Measurements from ENCODE around the gene OSGIN1. TPM values are rescaled to one million over a fixed set of nuclear protein-coding genes. Genes with fewer than 3 reads are reported as not detected.

Gene OSGIN1
- total RNA-seq, 1 experiment from 2014 or later = 21.8 TPM

DNA sequence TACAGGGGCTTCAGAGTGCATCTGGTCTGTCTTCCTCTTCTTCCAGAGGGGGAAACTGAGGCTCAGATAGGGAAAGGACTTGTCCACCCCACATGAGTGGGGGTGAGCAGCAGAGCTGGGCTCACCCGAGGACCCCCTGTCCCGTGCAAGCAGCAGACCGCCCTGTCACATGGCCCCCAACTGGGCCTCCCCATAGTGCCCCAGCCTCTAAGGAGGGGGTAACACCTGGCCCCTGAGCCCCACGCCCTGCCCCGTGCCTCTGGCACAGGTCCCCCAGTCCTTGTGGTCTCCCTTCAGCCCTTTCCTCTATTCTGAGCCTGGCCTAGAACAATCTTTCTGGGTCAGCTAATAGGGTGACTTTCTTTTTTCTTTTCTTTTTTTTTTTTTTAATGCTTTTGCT is 8.6 kb downstream of the OSGIN1 start:
- H3K27ac Mint-ChIP-seq (ENCODE audit: unreplicated experiment) = no peak overlapping the region
- no TSS peak for BruUV-seq (replicated peaks)
- Histone ChIP-seq H3K36me3 (ENCODE audit: control insufficient read depth, insufficient read depth, low read length) (no peaks in the 10 kb centered on the region; the same call in 1 of the 2 replicates), H3K27me3 (replicated peaks; ENCODE audit: control insufficient read depth, insufficient read depth, low read length) (no peaks in the 10 kb centered on the region), H3K4me3 (ENCODE audit: low read depth, low read length) (no peak overlapping the region), H3K4me1 (no peaks in the 10 kb centered on the region), H3K9me3 (no peaks in the 10 kb centered on the region)
- ChIA-PET CTCF (no interaction called here), POLR2A (no interaction called here)
- TF ChIP-seq CTCF (IDR thresholded peaks at IDR 0.05; ENCODE audit: insufficient read depth in 1 of 2, low read depth in 1 of 2, low read length in 1 of 2, severe bottlenecking in 1 of 2, unreplicated experiment in 1 of 2) = no peak
- no peaks in the 10 kb centered on the region for H3K27me3 Mint-ChIP-seq (ENCODE audit: insufficient read depth, unreplicated experiment)
- H3K4me3 Mint-ChIP-seq (ENCODE audit: unreplicated experiment) = no peak overlapping the region
- no peaks in the 10 kb centered on the region for H3K4me1 Mint-ChIP-seq (ENCODE audit: low read depth, unreplicated experiment)
- no peaks in the 10 kb centered on the region for H3K9me3 Mint-ChIP-seq (ENCODE audit: unreplicated experiment)
- DNase-seq = no peak
- intact Hi-C loops (cut with micrococcal nuclease; ENCODE audit: unreplicated experiment) = no loop called here
- H3K36me3 Mint-ChIP-seq (ENCODE audit: insufficient read depth, unreplicated experiment) = peaks cover 34% of the 10 kb centered on the region

GRCh38 chr16:83963277-83964119 is 10.5 kb downstream of the OSGIN1 start:
- ChIA-PET CTCF (no interaction called here), POLR2A (no interaction called here)
- H3K4me1 ChIP-seq = no peaks in the 10 kb centered on the region
- intact Hi-C loops (cut with micrococcal nuclease; ENCODE audit: unreplicated experiment) = no loop called here
- no peak overlapping the region for H3K4me3 ChIP-seq (ENCODE audit: low read depth, low read length)
- TF ChIP-seq CTCF (IDR thresholded peaks at IDR 0.05; ENCODE audit: insufficient read depth in 1 of 2, low read depth in 1 of 2, low read length in 1 of 2, severe bottlenecking in 1 of 2, unreplicated experiment in 1 of 2) = no peak
- no peaks in the 10 kb centered on the region; the same call in 1 of the 2 replicates for H3K36me3 ChIP-seq (ENCODE audit: control insufficient read depth, insufficient read depth, low read length)
- no TSS peak for BruUV-seq (replicated peaks)
- H3K4me3 Mint-ChIP-seq (ENCODE audit: unreplicated experiment) = no peak overlapping the region
- no peak for DNase-seq
- no peaks in the 10 kb centered on the region for H3K27me3 ChIP-seq (replicated peaks; ENCODE audit: control insufficient read depth, insufficient read depth, low read length)
- no peaks in the 10 kb centered on the region for H3K9me3 Mint-ChIP-seq (ENCODE audit: unreplicated experiment)
- H3K27ac Mint-ChIP-seq (ENCODE audit: unreplicated experiment) = no peak overlapping the region
- no peaks in the 10 kb centered on the region for H3K9me3 ChIP-seq
- peaks cover 23% of the 10 kb centered on the region for H3K36me3 Mint-ChIP-seq (ENCODE audit: insufficient read depth, unreplicated experiment)
- peaks cover 4% of the 10 kb centered on the region for H3K27me3 Mint-ChIP-seq (ENCODE audit: insufficient read depth, unreplicated experiment)
- H3K4me1 Mint-ChIP-seq (ENCODE audit: low read depth, unreplicated experiment) = no peaks in the 10 kb centered on the region

- no TSS peak for BruUV-seq (replicated peaks)
- ChIA-PET CTCF (interaction anchor here (1.4 kb wide), 1 partner anchor 11 kb away, joined by 5 read pairs; no protein-coding TSS in a partner anchor), POLR2A (no interaction called here)
- intact Hi-C loops (cut with micrococcal nuclease; ENCODE audit: unreplicated experiment) = no loop called here
- H3K27me3 ChIP-seq (replicated peaks; ENCODE audit: control insufficient read depth, insufficient read depth, low read length) = no peaks in the 10 kb centered on the region
- no peaks in the 10 kb centered on the region for H3K9me3 ChIP-seq
- no peak overlapping the region for H3K4me3 Mint-ChIP-seq (ENCODE audit: unreplicated experiment)
- no peaks in the 10 kb centered on the region for H3K9me3 Mint-ChIP-seq (ENCODE audit: unreplicated experiment)
- no peak overlapping the region for H3K4me3 ChIP-seq (ENCODE audit: low read depth, low read length)
- no peaks in the 10 kb centered on the region; the same call in 1 of the 2 replicates for H3K36me3 ChIP-seq (ENCODE audit: control insufficient read depth, insufficient read depth, low read length)
- H3K27me3 Mint-ChIP-seq (ENCODE audit: insufficient read depth, unreplicated experiment) = peaks cover 4% of the 10 kb centered on the region
- no peaks in the 10 kb centered on the region for H3K4me1 ChIP-seq
- peaks cover 20% of the 10 kb centered on the region for H3K36me3 Mint-ChIP-seq (ENCODE audit: insufficient read depth, unreplicated experiment)
- TF ChIP-seq CTCF (IDR thresholded peaks at IDR 0.05; ENCODE audit: insufficient read depth in 1 of 2, low read depth in 1 of 2, low read length in 1 of 2, severe bottlenecking in 1 of 2, unreplicated experiment in 1 of 2) = no peak
- H3K4me1 Mint-ChIP-seq (ENCODE audit: low read depth, unreplicated experiment) = no peaks in the 10 kb centered on the region
- no peak overlapping the region for H3K27ac Mint-ChIP-seq (ENCODE audit: unreplicated experiment)
- DNase-seq = no peak
Measured at GRCh38 chr16:83964684-83965443, 11.8 kb downstream of the OSGIN1 start.
